Esophagus (tissue), 2 donors: ENCODE data around the gene COG2. TPM values are rescaled to one million over a fixed set of nuclear protein-coding genes. Genes with fewer than 3 reads are reported as not detected.

Experiments used
- H3K27ac ChIP-seq, 2 donors: one replicate each; pipeline ENCODE4 v1.5.1; 2013; ENCODE audit warnings: low read depth in 2 of 2, mild to moderate bottlenecking in 2 of 2, inconsistent platforms in 1 of 2, low read length in 1 of 2, moderate library complexity in 1 of 2
- H3K27me3 ChIP-seq, 2 donors: one replicate each; pipeline ENCODE4 v1.6.1; 2013; ENCODE audit warnings: low read length in 2 of 2, control low read depth in 1 of 2, mild to moderate bottlenecking in 1 of 2; ENCODE audit not compliant: insufficient read depth in 2 of 2, control insufficient read depth in 1 of 2
- H3K36me3 ChIP-seq, 2 donors: one replicate each; pipeline ENCODE4 v1.6.1; 2013; ENCODE audit warnings: low read length in 1 of 2; ENCODE audit not compliant: control insufficient read depth in 2 of 2, insufficient read depth in 2 of 2
- H3K4me1 ChIP-seq, 2 donors: one replicate each; pipeline ENCODE4 v1.6.1; 2013; ENCODE audit warnings: low read length in 1 of 2; ENCODE audit not compliant: control insufficient read depth in 2 of 2, insufficient read depth in 2 of 2
- H3K4me3 ChIP-seq, 2 donors: one replicate each; pipeline ENCODE4 v1.5.1; 2013; ENCODE audit warnings: low read length in 2 of 2, mild to moderate bottlenecking in 2 of 2, low read depth in 1 of 2, moderate library complexity in 1 of 2
- H3K9me3 ChIP-seq, 2 donors: one replicate each; pipeline ENCODE4 v1.6.1; 2013; ENCODE audit warnings: mild to moderate bottlenecking in 2 of 2, low read depth in 1 of 2, low read length in 1 of 2, moderate library complexity in 1 of 2; ENCODE audit not compliant: control insufficient read depth in 2 of 2, insufficient read depth in 1 of 2
- WGBS, 2 donors: extraction: QIAGEN DNeasy Blood & Tissue Kit; methylation state at CpG; one replicate each; pipeline ENCODE4 v1.1.7; 2013; 5-methylcytosine and 5-hydroxymethylcytosine counted together
- polyA plus RNA-seq, 2 donors: library from polyadenylated mRNA; stranded (reverse); fragments of 200-250 nt; gene quantifications; one replicate each; pipeline ENCODE4 v1.2.3, GENCODE V29; 2013
- donor health status: healthy with polysubstance abuse.
- donor health status: Bipolar disorder and iron deficiency.

Gene COG2
- polyA plus RNA-seq, 2 donors, result 4.0 to 8.1 TPM

DNA sequence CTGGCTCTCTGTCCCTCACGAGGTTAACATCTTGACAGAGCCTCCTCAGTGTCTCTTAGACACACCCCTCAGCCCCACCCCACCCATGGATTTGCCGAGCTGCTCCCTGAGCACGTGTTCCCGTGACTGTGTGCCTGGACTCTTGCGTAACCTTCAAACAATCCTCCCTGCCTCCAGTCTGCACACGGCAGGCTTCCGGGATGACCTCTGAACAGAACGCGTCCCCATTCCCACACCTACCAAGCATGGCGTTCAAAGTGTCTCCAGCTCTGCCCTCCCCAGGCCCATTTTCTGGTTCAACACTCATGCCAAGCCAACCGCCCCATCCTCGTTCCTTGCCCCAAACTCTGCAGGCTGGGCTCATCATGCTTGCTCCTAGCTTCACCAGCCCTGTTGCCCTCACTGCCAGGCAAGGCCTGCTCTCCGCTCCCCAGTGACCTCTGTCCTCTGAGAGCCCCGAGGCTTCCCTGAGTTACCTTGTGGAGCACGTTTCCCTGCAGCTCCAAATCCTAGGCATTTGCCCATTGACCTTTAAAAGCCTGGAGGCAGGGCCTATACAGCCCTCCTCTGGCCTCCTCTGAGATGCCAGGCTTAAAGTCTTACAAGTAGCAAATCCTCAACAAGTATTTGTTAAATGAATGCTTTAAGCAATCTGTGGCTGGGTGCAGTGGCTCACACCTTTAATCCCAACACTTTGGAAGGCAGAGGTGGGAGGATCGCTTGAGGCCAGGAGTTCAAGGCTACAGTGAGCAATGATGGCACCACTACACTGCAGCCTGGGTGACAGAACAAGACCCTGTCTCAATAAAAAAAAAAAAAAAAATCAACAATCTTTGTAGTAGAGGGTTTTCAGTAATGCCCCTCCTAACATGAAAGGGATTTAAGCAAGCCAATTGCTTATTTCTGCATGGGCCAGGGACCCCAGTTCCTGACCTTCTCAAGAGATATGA, 66.6 kb downstream of the COG2 start:
- WGBS, 2 donors, result 64 to 74% methylated on average over 16 of the region's 16 CpGs
- Histone ChIP-seq H3K4me1 (no peaks in the 10 kb centered on the region), H3K27me3 (no peaks in the 10 kb centered on the region), H3K36me3 (no peaks in the 10 kb centered on the region), H3K4me3 (no peak overlapping the region), H3K9me3 (no peaks in the 10 kb centered on the region), H3K27ac (no peak overlapping the region)

DNA sequence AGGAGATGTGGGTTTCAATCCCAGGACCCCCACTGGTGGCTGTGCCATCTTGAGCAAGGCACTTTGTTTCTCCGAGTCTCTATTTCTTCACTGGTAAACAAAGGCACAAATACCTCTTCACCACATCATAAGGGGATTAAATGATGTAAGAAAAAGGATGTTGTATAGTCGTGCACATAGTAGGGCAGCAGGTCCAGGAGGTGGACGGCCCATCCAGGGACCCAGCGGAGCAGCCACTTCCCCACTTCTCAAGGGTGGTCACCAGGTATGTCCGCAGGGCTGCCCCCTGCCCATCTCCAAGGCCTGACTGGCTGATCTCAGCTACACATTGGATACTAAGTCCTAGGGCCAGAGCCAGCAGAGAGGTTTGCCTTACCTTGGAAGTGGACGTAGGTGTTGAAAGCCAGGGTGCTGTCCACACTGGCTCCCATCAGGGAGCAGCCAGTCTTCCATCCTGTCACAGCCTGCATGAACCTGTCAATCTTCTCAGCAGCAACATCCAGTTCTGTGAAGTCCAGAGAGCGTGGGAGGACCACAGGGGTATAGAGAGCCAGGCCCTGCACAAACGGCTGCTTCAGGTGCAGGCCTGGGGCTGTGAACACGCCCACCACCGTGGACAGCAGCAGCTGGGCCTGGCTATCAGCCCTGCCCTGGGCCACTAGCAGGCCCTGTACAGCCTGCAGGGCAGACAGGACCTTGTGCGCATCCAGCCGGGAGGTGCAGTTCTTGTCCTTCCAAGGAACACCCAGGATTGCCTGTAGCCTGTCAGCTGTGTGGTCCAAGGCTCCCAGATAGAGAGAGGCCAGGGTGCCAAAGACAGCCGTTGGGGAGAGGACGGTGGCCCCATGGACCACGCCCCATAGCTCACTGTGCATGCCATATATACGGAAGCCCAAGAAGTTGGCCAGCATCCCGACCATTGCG, 67.6 kb downstream of the COG2 start:
- no peaks in the 10 kb centered on the region for H3K9me3 ChIP-seq
- no peaks in the 10 kb centered on the region for H3K36me3 ChIP-seq
- peaks cover 0 to 3% of the 10 kb centered on the region in 2 donors for H3K4me1 ChIP-seq
- no peak overlapping the region for H3K4me3 ChIP-seq
- WGBS, 2 donors, result 68 to 83% methylated on average over 18 of the region's 18 CpGs
- H3K27ac ChIP-seq, result no peak overlapping the region
- no peaks in the 10 kb centered on the region for H3K27me3 ChIP-seq

DNA sequence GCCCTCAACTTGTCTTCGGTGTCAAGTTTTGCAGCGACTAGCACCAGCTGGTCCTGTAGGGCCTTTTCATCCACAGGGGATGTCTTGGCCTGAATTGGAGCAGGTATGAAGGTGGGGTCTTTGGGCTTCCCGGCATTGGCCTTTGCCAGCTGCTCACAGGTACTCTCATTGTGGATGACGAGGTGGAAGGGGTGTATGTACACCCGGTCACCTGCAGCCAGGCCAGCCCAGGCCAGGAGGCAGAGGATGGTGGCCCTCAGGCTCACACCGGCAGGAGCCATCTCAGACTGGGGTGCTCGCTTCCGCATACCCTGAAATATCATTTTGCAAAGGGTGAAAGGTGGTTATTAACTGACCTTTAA, 68.2 kb downstream of the COG2 start:
- Histone ChIP-seq H3K4me1 (peaks cover 0 to 3% of the 10 kb centered on the region in 2 donors), H3K4me3 (no peak overlapping the region), H3K36me3 (no peaks in the 10 kb centered on the region), H3K27me3 (no peaks in the 10 kb centered on the region), H3K9me3 (no peaks in the 10 kb centered on the region), H3K27ac (no peak overlapping the region)
- 84 to 91% methylated on average over 8 of the region's 8 CpGs for WGBS, 2 donors

DNA sequence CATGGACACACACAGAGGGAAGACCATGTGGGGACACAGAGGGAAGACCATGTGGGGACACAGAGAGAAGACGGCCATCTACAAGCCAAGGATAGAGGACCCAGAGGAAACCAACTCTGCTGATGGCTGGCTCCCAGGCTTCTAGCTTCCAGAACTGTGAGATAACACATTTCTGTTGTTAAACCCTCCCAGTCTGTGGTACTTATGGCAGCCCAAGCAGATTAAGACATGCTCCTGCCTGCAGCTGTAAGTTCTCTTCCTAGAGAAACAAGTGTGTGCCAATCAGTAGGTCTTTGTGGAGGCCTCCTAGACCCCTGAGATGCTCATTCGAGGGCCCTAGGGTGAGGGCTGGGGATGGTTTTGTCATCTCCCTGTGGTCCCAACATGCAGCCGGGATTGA, 69.0 kb downstream of the COG2 start:
- no peaks in the 10 kb centered on the region for H3K36me3 ChIP-seq
- no peak overlapping the region for H3K4me3 ChIP-seq
- H3K4me1 ChIP-seq, result peaks cover 0 to 3% of the 10 kb centered on the region in 2 donors
- 79 to 85% methylated on average over 3 of the region's 3 CpGs for WGBS, 2 donors
- H3K27me3 ChIP-seq, result no peaks in the 10 kb centered on the region
- H3K27ac ChIP-seq, result no peak overlapping the region
- H3K9me3 ChIP-seq, result no peaks in the 10 kb centered on the region

DNA sequence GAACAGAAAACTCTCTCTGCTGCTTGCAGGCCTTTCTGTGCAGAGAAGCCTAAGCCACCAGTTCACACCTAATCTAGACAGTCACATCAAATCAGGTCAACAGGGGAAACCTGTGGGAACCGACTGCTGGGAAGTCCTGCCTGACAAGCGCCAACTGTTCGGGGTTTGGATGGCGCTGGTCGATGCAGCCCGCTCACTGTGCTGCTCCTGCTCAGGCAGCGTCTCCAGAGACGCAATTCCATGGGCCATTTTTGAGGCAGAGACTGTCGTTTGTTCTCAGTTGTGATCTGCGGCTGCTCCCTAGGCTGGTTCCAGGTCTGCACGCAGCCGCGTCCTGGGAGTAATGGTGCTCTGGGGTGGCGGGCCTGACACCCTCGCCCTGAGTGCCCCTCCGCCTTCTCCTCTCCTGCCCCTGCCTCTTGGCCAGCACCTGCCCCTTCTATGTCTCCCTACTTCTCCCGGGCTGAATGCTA, 70.2 kb downstream of the COG2 start:
- no peak overlapping the region for H3K4me3 ChIP-seq
- 93 to 94% methylated on average over 17 of the region's 17 CpGs for WGBS, 2 donors
- H3K4me1 ChIP-seq, result peaks cover 0 to 3% of the 10 kb centered on the region in 2 donors
- H3K36me3 ChIP-seq, result no peaks in the 10 kb centered on the region
- H3K27me3 ChIP-seq, result no peaks in the 10 kb centered on the region
- no peak overlapping the region for H3K27ac ChIP-seq
- no peaks in the 10 kb centered on the region for H3K9me3 ChIP-seq

DNA sequence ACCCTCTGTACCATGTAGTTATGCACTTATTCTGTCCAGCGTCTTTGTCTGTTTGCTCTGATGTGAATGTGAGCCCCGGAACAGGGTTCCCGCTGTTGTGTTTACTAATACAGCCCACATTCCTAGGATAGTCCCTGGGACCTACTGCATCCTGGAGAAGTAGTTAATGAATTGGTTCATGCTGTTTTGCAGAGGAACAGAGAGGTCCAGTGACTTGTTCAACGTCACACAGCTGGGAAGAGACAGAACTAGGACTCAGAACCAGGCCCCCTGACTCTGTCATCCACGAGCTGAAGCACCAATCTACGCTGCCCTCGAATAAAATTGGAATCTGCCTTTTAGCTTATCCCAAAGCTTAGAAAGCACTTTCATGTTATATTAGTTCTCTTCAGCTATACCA, 70.9 kb downstream of the COG2 start:
- 83 to 84% methylated on average over 7 of the region's 7 CpGs for WGBS, 2 donors
- Histone ChIP-seq H3K4me3 (no peak overlapping the region), H3K36me3 (no peaks in the 10 kb centered on the region), H3K4me1 (peaks cover 0 to 3% of the 10 kb centered on the region in 2 donors), H3K27ac (no peak overlapping the region), H3K27me3 (no peaks in the 10 kb centered on the region), H3K9me3 (no peaks in the 10 kb centered on the region)

DNA sequence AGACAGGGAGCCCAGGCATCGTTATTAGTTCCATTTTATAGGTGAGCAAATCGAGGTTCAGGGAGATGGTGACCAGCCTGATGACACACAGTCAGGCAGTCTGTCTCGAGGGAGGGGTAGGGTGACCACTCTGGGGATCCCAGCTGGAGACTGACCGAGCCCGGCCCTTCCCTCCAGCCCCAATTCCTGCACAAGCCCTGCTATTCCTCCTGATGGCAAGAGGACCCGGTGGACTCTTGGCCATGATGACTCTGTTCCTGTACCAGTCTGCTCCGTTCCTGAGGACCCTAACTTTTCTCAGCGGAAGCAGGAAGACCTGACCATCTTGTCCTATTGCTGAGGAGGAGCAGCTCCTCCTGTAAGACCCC, 71.2 kb downstream of the COG2 start:
- Histone ChIP-seq H3K4me1 (peaks cover 0 to 3% of the 10 kb centered on the region in 2 donors), H3K27me3 (no peaks in the 10 kb centered on the region), H3K27ac (no peak overlapping the region), H3K36me3 (no peaks in the 10 kb centered on the region), H3K9me3 (no peaks in the 10 kb centered on the region), H3K4me3 (no peak overlapping the region)
- WGBS, 2 donors, result 79 to 82% methylated on average over 8 of the region's 8 CpGs

DNA sequence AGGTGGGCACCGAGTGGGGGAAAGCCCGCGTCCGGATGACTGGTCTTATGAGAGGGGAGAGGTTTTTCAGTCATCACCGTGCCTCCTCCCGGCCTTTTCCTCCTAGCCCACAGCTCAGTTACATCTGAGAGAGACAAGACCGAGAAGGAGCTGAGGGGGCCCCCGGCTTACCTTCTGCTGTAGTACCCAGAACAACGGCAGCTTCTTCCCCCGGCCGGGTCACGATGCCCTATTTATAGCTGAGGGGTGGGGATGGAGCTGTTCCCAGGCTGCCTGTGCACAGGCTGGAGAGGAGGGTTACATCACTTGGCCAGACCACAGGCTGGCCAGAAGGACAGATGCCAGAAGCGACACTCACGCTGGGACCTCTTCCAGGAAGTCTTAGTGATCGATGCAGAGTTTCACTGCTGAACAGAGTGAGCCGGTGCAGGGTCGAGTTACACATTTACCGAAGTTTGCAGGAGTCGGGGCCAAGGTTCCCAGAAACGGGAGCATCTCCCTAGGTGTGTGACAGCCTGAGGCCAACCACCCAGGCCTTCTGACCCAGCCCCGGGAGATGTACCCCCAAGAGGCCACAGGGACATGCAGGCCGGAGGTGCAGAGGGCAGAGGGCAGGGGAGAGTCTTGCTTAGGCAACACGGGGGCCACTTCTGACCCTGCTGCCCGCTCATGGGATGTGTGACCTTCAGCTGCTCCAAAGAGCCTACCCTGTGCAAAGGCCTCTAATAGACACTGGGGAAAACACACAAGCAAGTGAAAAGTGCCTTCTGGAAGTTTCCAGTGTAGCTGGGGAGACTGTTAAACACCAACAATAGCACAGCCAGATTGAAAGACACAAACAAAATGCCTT, 71.9 kb downstream of the COG2 start, which contains the start of gene AGT:
AGT (minus strand) TSS at position 208 of the 850 bp plus-strand sequence. CDS start 3,299 bp downstream, outside the sequence.
- 41 to 50% methylated on average over 24 of the region's 24 CpGs for WGBS, 2 donors
- Histone ChIP-seq H3K27me3 (no peaks in the 10 kb centered on the region), H3K9me3 (no peaks in the 10 kb centered on the region), H3K4me1 (peaks cover 0 to 3% of the 10 kb centered on the region in 2 donors), H3K4me3 (no peak within 1 kb of the TSS), H3K36me3 (no peaks in the 10 kb centered on the region), H3K27ac (no peak within 1 kb of the TSS)

DNA sequence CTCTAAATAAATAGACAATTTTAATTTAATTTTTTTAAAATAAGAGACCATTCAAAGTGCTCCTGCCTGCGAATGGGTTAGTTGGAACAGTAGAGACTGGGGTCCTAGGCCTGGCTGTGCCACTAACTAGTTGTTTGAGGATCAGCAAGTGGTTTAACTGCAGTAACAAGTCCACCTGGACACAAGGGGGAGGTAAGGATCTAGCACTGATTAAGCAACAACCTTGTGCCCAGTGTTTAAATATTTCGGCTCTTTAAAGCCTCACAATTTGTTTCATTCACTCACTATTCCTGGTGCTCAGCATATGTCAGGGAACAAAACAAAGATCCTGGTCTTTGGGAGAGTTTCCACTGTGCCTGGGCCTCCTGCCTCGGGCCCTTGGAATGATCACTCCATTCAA, 73.2 kb downstream of the COG2 start:
- 87 to 89% methylated on average over 3 of the region's 3 CpGs for WGBS, 2 donors
- Histone ChIP-seq H3K36me3 (no peaks in the 10 kb centered on the region), H3K27me3 (no peaks in the 10 kb centered on the region), H3K9me3 (no peaks in the 10 kb centered on the region), H3K27ac (no peak overlapping the region), H3K4me3 (no peak overlapping the region), H3K4me1 (peaks cover 0 to 3% of the 10 kb centered on the region in 2 donors)
